GM12878 (cell line): ENCODE measurements around the gene SPATA19. TPM values are rescaled to one million over a fixed set of nuclear protein-coding genes. Genes with fewer than 3 reads are reported as not detected.

ENCODE experiments used
- ATAC-seq: fragments of 200-7000 bp; cut with Tn5 transposase; 3 replicates; pipeline ENCODE4 v1.9.1; 2020; ENCODE audit warnings: mild to moderate bottlenecking, moderate library complexity
- BruUV-seq: library from RNA; stranded (reverse); fragments of 400-500 nt; replicated peaks from 2 replicates; lab custom pipeline; 2021; lab: Mats Ljungman, UMichigan
- CTCF ChIA-PET: fragments of 300-600 bp; sonication (Branson Sonifier 250); formaldehyde crosslinking; extraction: SDS; loops from one replicate; lab custom pipeline; 2021; ENCODE audit warnings: inconsistent platforms; lab: Yijun Ruan, JAX
- POLR2A ChIA-PET: fragments of 350-600 bp; formaldehyde crosslinking; extraction: SDS; loops from one replicate; lab custom pipeline; 2021; ENCODE audit warnings: inconsistent platforms; lab: Charles Lee
- RAD21 ChIA-PET: fragments of 300-600 bp; sonication (Branson Sonifier 250); formaldehyde crosslinking; loops from one replicate; lab custom pipeline; 2023; ENCODE audit warnings: antibody characterized with exemption; ENCODE audit not compliant: unreplicated experiment; lab: Charles Lee
- SMC1A ChIA-PET: fragments of 300-600 bp; sonication (Branson Sonifier 250); formaldehyde crosslinking; loops from one replicate; lab custom pipeline; 2023; ENCODE audit not compliant: unreplicated experiment, uncharacterized antibody; lab: Charles Lee
- DNase-seq: peaks from one replicate; pipeline ENCODE4 v3.0.0-alpha.2; 2011; ENCODE audit warnings: low read depth, low spot score
- FAIRE-seq: peaks from 3 replicates; lab custom pipeline; 2011; peaks lifted over from hg19 to GRCh38; lab: Jason Lieb, UNC
- H2AFZ ChIP-seq: 2 replicates; pipeline ENCODE4 v1.6.0; 2011; ENCODE audit warnings: low read depth, low read length, control low read depth; ENCODE audit not compliant: control insufficient read depth
- H3K27ac ChIP-seq: 2 replicates; pipeline ENCODE4 v1.5.1; 2011; ENCODE audit warnings: control low read depth; ENCODE audit not compliant: control insufficient read depth, insufficient read depth
- H3K27me3 ChIP-seq, 2 experiments: replicated peaks in 1 of 2; 2 replicates each; pipeline versions ENCODE4 v1.6.0 to v1.6.1; 2011; ENCODE audit warnings: low read length in 1 of 2; ENCODE audit not compliant: control insufficient read depth in 2 of 2, insufficient read depth in 2 of 2
- H3K36me3 ChIP-seq, 2 experiments: 2 replicates each; pipeline ENCODE4 v1.5.1; 2011; ENCODE audit warnings: low read length in 1 of 2; ENCODE audit not compliant: control insufficient read depth in 2 of 2, insufficient read depth in 2 of 2
- H3K4me1 ChIP-seq: 2 replicates; pipeline ENCODE4 v1.6.1; 2011; ENCODE audit warnings: mild to moderate bottlenecking, low read length, moderate library complexity, mixed read lengths; ENCODE audit not compliant: control insufficient read depth, insufficient read depth
- H3K4me2 ChIP-seq: 2 replicates; pipeline ENCODE4 v1.6.0; 2011; ENCODE audit warnings: control low read depth; ENCODE audit not compliant: control insufficient read depth, insufficient read depth
- H3K4me3 ChIP-seq: fragments of 200-600 bp; sonication (generic); 2 replicates; pipeline ENCODE4 v1.5.1; 2016
- H3K79me2 ChIP-seq: 2 replicates; pipeline ENCODE4 v1.6.0; 2011; ENCODE audit warnings: low read length; ENCODE audit not compliant: control insufficient read depth, insufficient read depth
- H3K9ac ChIP-seq: 2 replicates; pipeline ENCODE4 v1.8.0; 2011; ENCODE audit warnings: low read length, control low read depth, mixed read lengths; ENCODE audit not compliant: control insufficient read depth, insufficient read depth
- H3K9me3 ChIP-seq: replicated peaks from 3 replicates; pipeline ENCODE4 v1.5.1; 2011; ENCODE audit warnings: mild to moderate bottlenecking, low read length; ENCODE audit not compliant: control insufficient read depth, insufficient read depth
- H4K20me1 ChIP-seq: 2 replicates; pipeline ENCODE4 v1.6.0; 2011; ENCODE audit not compliant: control insufficient read depth, insufficient read depth
- EP300 ChIP-seq, 2 experiments: fragments of 150-350 bp in 1 of 2; IDR thresholded peaks; 2 replicates each; pipeline ENCODE4 v1.6.1; 2011 to 2012; ENCODE audit warnings: low read depth in 2 of 2, low read length in 2 of 2, borderline replicate concordance in 1 of 2, improper control_type of control experiment in 1 of 2, inconsistent platforms in 1 of 2; ENCODE audit not compliant: control insufficient read depth in 1 of 2
- ETV6 ChIP-seq, 2 experiments: fragments of 450-650 bp in 1 of 2; IDR thresholded peaks in 1 of 2; conservative IDR thresholded peaks in 1 of 2; 2 replicates each; pipeline ENCODE4 v1.6.1; 2014; ENCODE audit warnings: antibody characterized with exemption in 1 of 2, borderline replicate concordance in 1 of 2, low read depth in 1 of 2, mild to moderate bottlenecking in 1 of 2, moderate library complexity in 1 of 2
- FOXM1 ChIP-seq: IDR thresholded peaks from 2 replicates; pipeline ENCODE4 v1.6.1; 2012; ENCODE audit warnings: low read depth, mild to moderate bottlenecking, inconsistent platforms, low read length, moderate library complexity
- MEF2B ChIP-seq: fragments of 450-650 bp; IDR thresholded peaks from 2 replicates; pipeline ENCODE4 v1.6.1; 2018; ENCODE audit warnings: mild to moderate bottlenecking, moderate library complexity; ENCODE audit not compliant: partially characterized antibody, poor library complexity, severe bottlenecking
- SMAD1 ChIP-seq: fragments of 450-650 bp; IDR thresholded peaks from 2 replicates; pipeline ENCODE4 v1.6.1; 2018; ENCODE audit warnings: mild to moderate bottlenecking, low read depth; ENCODE audit not compliant: partially characterized antibody
- TAF1 ChIP-seq: IDR thresholded peaks from 2 replicates; pipeline ENCODE4 v1.6.1; 2011; ENCODE audit warnings: mild to moderate bottlenecking, low read depth, low read length, borderline replicate concordance
- USF1 ChIP-seq: IDR thresholded peaks from 2 replicates; pipeline ENCODE4 v1.6.1; 2011; ENCODE audit warnings: borderline replicate concordance, low read depth, mild to moderate bottlenecking, moderate library complexity, mixed read lengths, low read length; ENCODE audit not compliant: insufficient read depth; ENCODE audit errors: extremely low read length
- WRNIP1 ChIP-seq: IDR thresholded peaks from 2 replicates; pipeline ENCODE4 v1.6.1; 2011; ENCODE audit warnings: low read depth, low read length, improper control_type of control experiment, borderline replicate concordance
- ZBTB33 ChIP-seq: fragments of 450-650 bp; IDR thresholded peaks from 2 replicates; pipeline ENCODE4 v1.6.1; 2017; ENCODE audit warnings: mild to moderate bottlenecking
- WGBS: methylation state at CpG from one replicate; pipeline ENCODE4 v1.1.6; 2016; ENCODE audit warnings: low lambda C conversion rate; ENCODE audit not compliant: insufficient replicate concordance, insufficient coverage; ENCODE audit errors: missing lambda C conversion rate; 5-methylcytosine and 5-hydroxymethylcytosine counted together
- in situ Hi-C: fragments of 300-500 bp; cut with MboI; formaldehyde crosslinking; loops from 9 replicates; pipeline ENCODE4 v1.14.3; 2018; ENCODE audit warnings: mixed read lengths
- intact Hi-C: fragments of 100-400 bp; cut with micrococcal nuclease; formaldehyde crosslinking; loops from one replicate; pipeline ENCODE4 v1.14.2; 2022; ENCODE audit not compliant: unreplicated experiment
- polyA plus RNA-seq, 11 experiments: library from polyadenylated mRNA; depleted of rRNA in 4 of 11; unstranded in 6 of 11; stranded (reverse) in 5 of 11; fragments of >200 nt; fragmentation: Nextera tagmentation in 4 of 11; fragmentation: Illumina TruSeq in 1 of 11; extraction: Ambion mirVana in 4 of 11; extraction: Trizol in 1 of 11; gene quantifications; 1 replicate in 1 of 11; 2 replicates in 10 of 11; pipeline versions ENCODE4 v1.2.1 to v1.2.3, GENCODE V29; 2011 to 2016; ENCODE audit warnings: inconsistent platforms in 2 of 11, missing spikeins in 2 of 11, low read depth in 1 of 11
- total RNA-seq, 4 experiments: library from RNA; depleted of rRNA in 3 of 4; stranded (reverse); fragments of >200 nt in 3 of 4; fragmentation: Illumina TruSeq in 1 of 4; extraction: Trizol in 1 of 4; gene quantifications; 2 replicates each; pipeline versions ENCODE4 v1.2.1 to v1.2.3, GENCODE V29; 2013 to 2021
- TF ChIP-seq, protein P1 (sequence below): fragments of 150-350 bp; IDR thresholded peaks from 2 replicates; pipeline ENCODE4 v1.6.1; 2016; ENCODE audit warnings: low read depth, low read length

SPATA19 gene
- total and polyA plus RNA-seq, 10 of the 15 experiments (the other 5 are each of a cell fraction or from before 2014, with no cell fraction given), result not detected

GRCh38 chr11:133803026-133803425 lies 42.3 kb downstream of the SPATA19 start:
- no peak overlapping the region for H3K27ac ChIP-seq
- no peak overlapping the region for H3K4me3 ChIP-seq
- WGBS, result 39% methylated on average over 7 of the region's 7 CpGs
- no peak for ATAC-seq
- no peak overlapping the region for H3K9ac ChIP-seq
- in situ Hi-C loops, result no loop called here
- H3K9me3 ChIP-seq, result no peaks in the 10 kb centered on the region
- no peak for DNase-seq
- no peak for FAIRE-seq
- intact Hi-C loops, result no loop called here
- H3K4me2 ChIP-seq, result no peak overlapping the region
- H3K27me3 ChIP-seq, result 0 out of 4 replicates have a peak, but pooled peaks cover 0 to 1% of the 10 kb centered on the region in 2 experiments
- TF ChIP-seq USF1, result no peak
- no peak for TF ChIP-seq FOXM1
- no peak for TF ChIP-seq ZBTB33
- TF ChIP-seq SMAD1, result no peak
- TF ChIP-seq, protein P1, sequence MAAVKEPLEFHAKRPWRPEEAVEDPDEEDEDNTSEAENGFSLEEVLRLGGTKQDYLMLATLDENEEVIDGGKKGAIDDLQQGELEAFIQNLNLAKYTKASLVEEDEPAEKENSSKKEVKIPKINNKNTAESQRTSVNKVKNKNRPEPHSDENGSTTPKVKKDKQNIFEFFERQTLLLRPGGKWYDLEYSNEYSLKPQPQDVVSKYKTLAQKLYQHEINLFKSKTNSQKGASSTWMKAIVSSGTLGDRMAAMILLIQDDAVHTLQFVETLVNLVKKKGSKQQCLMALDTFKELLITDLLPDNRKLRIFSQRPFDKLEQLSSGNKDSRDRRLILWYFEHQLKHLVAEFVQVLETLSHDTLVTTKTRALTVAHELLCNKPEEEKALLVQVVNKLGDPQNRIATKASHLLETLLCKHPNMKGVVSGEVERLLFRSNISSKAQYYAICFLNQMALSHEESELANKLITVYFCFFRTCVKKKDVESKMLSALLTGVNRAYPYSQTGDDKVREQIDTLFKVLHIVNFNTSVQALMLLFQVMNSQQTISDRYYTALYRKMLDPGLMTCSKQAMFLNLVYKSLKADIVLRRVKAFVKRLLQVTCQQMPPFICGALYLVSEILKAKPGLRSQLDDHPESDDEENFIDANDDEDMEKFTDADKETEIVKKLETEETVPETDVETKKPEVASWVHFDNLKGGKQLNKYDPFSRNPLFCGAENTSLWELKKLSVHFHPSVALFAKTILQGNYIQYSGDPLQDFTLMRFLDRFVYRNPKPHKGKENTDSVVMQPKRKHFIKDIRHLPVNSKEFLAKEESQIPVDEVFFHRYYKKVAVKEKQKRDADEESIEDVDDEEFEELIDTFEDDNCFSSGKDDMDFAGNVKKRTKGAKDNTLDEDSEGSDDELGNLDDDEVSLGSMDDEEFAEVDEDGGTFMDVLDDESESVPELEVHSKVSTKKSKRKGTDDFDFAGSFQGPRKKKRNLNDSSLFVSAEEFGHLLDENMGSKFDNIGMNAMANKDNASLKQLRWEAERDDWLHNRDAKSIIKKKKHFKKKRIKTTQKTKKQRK, result no peak
- TF ChIP-seq MEF2B, result no peak
- no peak for TF ChIP-seq TAF1
- TF ChIP-seq ETV6 (conservative IDR thresholded peaks at IDR 0.05 in 1 of 2, IDR thresholded peaks at IDR 0.05 in 1 of 2; ENCODE audit: borderline replicate concordance in 1 of 2, low read depth in 1 of 2), result no peak
- no peak for TF ChIP-seq WRNIP1
- TF ChIP-seq EP300 (IDR thresholded peaks at IDR 0.05; ENCODE audit: borderline replicate concordance in 1 of 2, control insufficient read depth in 1 of 2, low read depth in 2 of 2, low read length in 2 of 2), result no peak
- BruUV-seq, result no TSS peak
- H3K79me2 ChIP-seq, result no peaks in the 10 kb centered on the region
- ChIA-PET POLR2A (no interaction called here), SMC1A (interaction anchor here (1.0 kb wide), 1 partner anchor 9 kb away, joined by 3 read pairs; no protein-coding TSS in a partner anchor), RAD21 (no interaction called here), CTCF (no interaction called here)
- no peaks in the 10 kb centered on the region for H3K36me3 ChIP-seq
- no peak overlapping the region for H2AFZ ChIP-seq
- H4K20me1 ChIP-seq, result no peaks in the 10 kb centered on the region
- H3K4me1 ChIP-seq, result no peaks in the 10 kb centered on the region
